ENCODE data around the gene SENP5.

GRCh38 chr3:196975349-196975748 lies 107.6 kb downstream of the SENP5 start:
- TF ChIP-seq, protein P1, sequence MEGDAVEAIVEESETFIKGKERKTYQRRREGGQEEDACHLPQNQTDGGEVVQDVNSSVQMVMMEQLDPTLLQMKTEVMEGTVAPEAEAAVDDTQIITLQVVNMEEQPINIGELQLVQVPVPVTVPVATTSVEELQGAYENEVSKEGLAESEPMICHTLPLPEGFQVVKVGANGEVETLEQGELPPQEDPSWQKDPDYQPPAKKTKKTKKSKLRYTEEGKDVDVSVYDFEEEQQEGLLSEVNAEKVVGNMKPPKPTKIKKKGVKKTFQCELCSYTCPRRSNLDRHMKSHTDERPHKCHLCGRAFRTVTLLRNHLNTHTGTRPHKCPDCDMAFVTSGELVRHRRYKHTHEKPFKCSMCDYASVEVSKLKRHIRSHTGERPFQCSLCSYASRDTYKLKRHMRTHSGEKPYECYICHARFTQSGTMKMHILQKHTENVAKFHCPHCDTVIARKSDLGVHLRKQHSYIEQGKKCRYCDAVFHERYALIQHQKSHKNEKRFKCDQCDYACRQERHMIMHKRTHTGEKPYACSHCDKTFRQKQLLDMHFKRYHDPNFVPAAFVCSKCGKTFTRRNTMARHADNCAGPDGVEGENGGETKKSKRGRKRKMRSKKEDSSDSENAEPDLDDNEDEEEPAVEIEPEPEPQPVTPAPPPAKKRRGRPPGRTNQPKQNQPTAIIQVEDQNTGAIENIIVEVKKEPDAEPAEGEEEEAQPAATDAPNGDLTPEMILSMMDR (IDR thresholded peaks at IDR 0.05) = no peak
- TF ChIP-seq POLR2A (IDR thresholded peaks at IDR 0.05) = no peak
